ENCODE data around the gene RBM33.

Gene RBM33

GRCh38 chr7:155728116-155728515 lies 83.7 kb downstream of the RBM33 start:
- no peak for DNase-seq

- DNase-seq, result no peak
Observed at GRCh38 chr7:155729847-155730246, 85.4 kb downstream of the RBM33 start.

- no peak for DNase-seq
Observed at GRCh38 chr7:155731380-155731779, 86.9 kb downstream of the RBM33 start.

- DNase-seq, result no peak
Observed at GRCh38 chr7:155731871-155732270, 87.4 kb downstream of the RBM33 start.

- DNase-seq, result no peak
Observed at GRCh38 chr7:155732286-155732685, 87.8 kb downstream of the RBM33 start.

GRCh38 chr7:155733582-155734444 lies 89.4 kb downstream of the RBM33 start:
- DNase-seq, result peak; percentile 55

GRCh38 chr7:155734445-155734809 lies 90.0 kb downstream of the RBM33 start:
- DNase-seq, result no peak

- no peak for DNase-seq
Observed at GRCh38 chr7:155735442-155736115, 91.1 kb downstream of the RBM33 start.

- DNase-seq, result no peak
Observed at GRCh38 chr7:155737590-155737989, 93.1 kb downstream of the RBM33 start.

- no peak for DNase-seq
Observed at GRCh38 chr7:155738104-155738503, 93.6 kb downstream of the RBM33 start.

GRCh38 chr7:155738652-155739537 lies 94.4 kb downstream of the RBM33 start:
- DNase-seq, result peak; percentile 78

- peak; percentile 59 for DNase-seq
Observed at GRCh38 chr7:155739538-155740143, 95.2 kb downstream of the RBM33 start.

- no peak for DNase-seq
Observed at GRCh38 chr7:155741082-155741481, 96.6 kb downstream of the RBM33 start.

GRCh38 chr7:155741805-155742204 lies 97.3 kb downstream of the RBM33 start:
- DNase-seq, result no peak

- DNase-seq, result no peak
Observed at GRCh38 chr7:155743177-155743576, 98.7 kb downstream of the RBM33 start.

GRCh38 chr7:155744971-155745683 lies 100.7 kb downstream of the RBM33 start:
- DNase-seq, result no peak

GRCh38 chr7:155745737-155746136 lies 101.3 kb downstream of the RBM33 start:
- DNase-seq, result no peak

- no peak for DNase-seq
Observed at GRCh38 chr7:155746188-155746587, 101.7 kb downstream of the RBM33 start.

- no peak for DNase-seq
Observed at GRCh38 chr7:155747209-155747608, 102.7 kb downstream of the RBM33 start.

GRCh38 chr7:155749578-155749977 lies 105.1 kb downstream of the RBM33 start:
- DNase-seq, result no peak

GRCh38 chr7:155750255-155751125 lies 106.0 kb downstream of the RBM33 start:
- DNase-seq, result no peak
